NCI-H1417 (cell line): ENCODE measurements around the gene PARD6G.

Experiments used
- DNase-seq, 3 experiments: peaks; one replicate each; lab custom pipeline; 2025; lab: John Stamatoyannopoulos, UW

Gene PARD6G

GRCh38 chr18:80147037-80147417, 100.3 kb downstream of the PARD6G start:
- DNase-seq = peak; percentile 47 to 86 (median 77)

- DNase-seq = peak; percentile 7 to 51 (median 22)
Measured at GRCh38 chr18:80145196-80145804, 102.0 kb downstream of the PARD6G start.

- no peak for DNase-seq
Measured at GRCh38 chr18:80143881-80144280, 103.4 kb downstream of the PARD6G start.

GRCh38 chr18:80140455-80140985, 106.8 kb downstream of the PARD6G start:
- DNase-seq = no peak

GRCh38 chr18:80137976-80138375, 109.3 kb downstream of the PARD6G start:
- DNase-seq = no peak

GRCh38 chr18:80137137-80137536, 110.2 kb downstream of the PARD6G start:
- DNase-seq = no peak

GRCh38 chr18:80136679-80137078, 110.6 kb downstream of the PARD6G start:
- no peak for DNase-seq

GRCh38 chr18:80135136-80135535, 112.2 kb downstream of the PARD6G start:
- DNase-seq = no peak

- DNase-seq = no peak
Measured at GRCh38 chr18:80133124-80133523, 114.2 kb downstream of the PARD6G start.

GRCh38 chr18:80132180-80132812, 115.0 kb downstream of the PARD6G start:
- DNase-seq = no peak

- no peak for DNase-seq
Measured at GRCh38 chr18:80130555-80130954, 116.8 kb downstream of the PARD6G start.

- DNase-seq = no peak
Measured at GRCh38 chr18:80129672-80130367, 117.5 kb downstream of the PARD6G start.

GRCh38 chr18:80127635-80128034, 119.7 kb downstream of the PARD6G start:
- DNase-seq = no peak

GRCh38 chr18:80126797-80127196, 120.5 kb downstream of the PARD6G start:
- DNase-seq = no peak

- no peak for DNase-seq
Measured at GRCh38 chr18:80124131-80124530, 123.2 kb downstream of the PARD6G start.

- DNase-seq = no peak
Measured at GRCh38 chr18:80120932-80121331, 126.4 kb downstream of the PARD6G start.

- DNase-seq = peak; percentile 6 to 74 (median 20)
Measured at GRCh38 chr18:80119111-80119510, 128.2 kb downstream of the PARD6G start.

- DNase-seq = no peak
Measured at GRCh38 chr18:80115035-80115434, 132.3 kb downstream of the PARD6G start.

- DNase-seq = no peak
Measured at GRCh38 chr18:80112624-80113248, 134.6 kb downstream of the PARD6G start.

- DNase-seq = peak; percentile 21 to 85 (median 84)
Measured at GRCh38 chr18:80109676-80110078, 137.6 kb downstream of the PARD6G start.

GRCh38 chr18:80108739-80109675, 138.3 kb downstream of the PARD6G start, which contains the start of gene ADNP2:
Gene ADNP2, plus strand, starts transcription at chr18:80109262. Its CDS starts 8,281 bp downstream, at chr18:80117543.
- DNase-seq = peak; percentile 66 to 95 (median 91)
